AG09309 (cell line): ENCODE measurements around the gene SYT8.
A peak's percentile ranks its signal among the peaks of the same experiment; 100 is the strongest.
"Not testable (repeated sequence)": the region's sequence is repeated elsewhere in the genome, so short reads cannot be mapped to it uniquely, and the experiment has no call there.

Source experiments
- DNase-seq: peaks from one replicate; pipeline ENCODE4 v3.0.0-alpha.2; 2010; ENCODE audit warnings: low read depth
- H3K4me3 ChIP-seq: 2 replicates; pipeline ENCODE4 v1.5.1; 2011; ENCODE audit warnings: mild to moderate bottlenecking, low read depth, low read length, moderate library complexity; ENCODE audit not compliant: control insufficient read depth
- CTCF ChIP-seq: IDR thresholded peaks from 2 replicates; pipeline ENCODE4 v1.5.1; 2011; ENCODE audit warnings: mild to moderate bottlenecking, low read depth, low read length, inconsistent platforms; ENCODE audit not compliant: insufficient read depth, control insufficient read depth; ENCODE audit errors: missing control alignments

The SYT8 gene

GRCh38 chr11:1875093-1875850, 40.5 kb downstream of the SYT8 start:
- no peak overlapping the region for H3K4me3 ChIP-seq
- TF ChIP-seq CTCF = no peak
- DNase-seq = no peak

- not testable (repeated sequence) for DNase-seq, H3K4me3 ChIP-seq
These were observed 41.1 kb downstream of the SYT8 start for GRCh38 chr11:1875851-1876301.

GRCh38 chr11:1876361-1877063, 41.7 kb downstream of the SYT8 start:
- no peak overlapping the region for H3K4me3 ChIP-seq
- DNase-seq = no peak
- TF ChIP-seq CTCF = peak; percentile 69

GRCh38 chr11:1877211-1878136, 42.7 kb downstream of the SYT8 start:
- H3K4me3 ChIP-seq = no peak overlapping the region
- TF ChIP-seq CTCF = no peak
- no peak for DNase-seq

- no peak for DNase-seq
- TF ChIP-seq CTCF = no peak
- no peak overlapping the region for H3K4me3 ChIP-seq
These were observed 43.6 kb downstream of the SYT8 start for GRCh38 chr11:1878137-1879031.

GRCh38 chr11:1879342-1879940, 44.7 kb downstream of the SYT8 start:
- no peak overlapping the region for H3K4me3 ChIP-seq
- no peak for DNase-seq
- TF ChIP-seq CTCF = no peak
